ENCODE results near the gene SLC39A6. TPM values are rescaled to one million over a fixed set of nuclear protein-coding genes. Genes with fewer than 3 reads are reported as not detected.

The SLC39A6 gene
- total and polyA plus RNA-seq, 2 of the 13 experiments (the other 11 are each of a cell fraction or from before 2014, with no cell fraction given) = 41.7 to 59.2 TPM

GRCh38 chr18:36129300-36130038, at the start of gene SLC39A6, which contains the start of gene ELP2 (continued):
- peak; percentile 47 for TF ChIP-seq E2F1 (CRISPR knock-in tag; IDR thresholded peaks at IDR 0.05)
- TF ChIP-seq TCF7L2 (IDR thresholded peaks at IDR 0.05; ENCODE audit: low read depth, low read length) = no peak
- TF ChIP-seq PITX1 (CRISPR knock-in tag; IDR thresholded peaks at IDR 0.05) = no peak; the same call in 1 of the 2 replicates
- no peak; the same call in 1 of the 2 replicates for TF ChIP-seq E2F5 (CRISPR knock-in tag; conservative IDR thresholded peaks at IDR 0.05)
- no peak for TF ChIP-seq ZNF326 (CRISPR knock-in tag; IDR thresholded peaks at IDR 0.05; ENCODE audit: borderline replicate concordance)
- peak; percentile 72 for TF ChIP-seq SMYD3 (CRISPR knock-in tag; IDR thresholded peaks at IDR 0.05)
- 0 out of 2 replicates have a peak, but pooled peaks have one; percentile 44 for TF ChIP-seq ZNF75D (CRISPR knock-in tag; IDR thresholded peaks at IDR 0.05; ENCODE audit: borderline replicate concordance)
- peak; percentile 81; the same call in 1 of the 2 replicates for TF ChIP-seq DZIP1 (CRISPR knock-in tag; IDR thresholded peaks at IDR 0.05)
- peak; percentile 23; the same call in 1 of the 2 replicates for TF ChIP-seq XBP1 (CRISPR knock-in tag; IDR thresholded peaks at IDR 0.05)
- no peak for TF ChIP-seq ZNF317 (CRISPR knock-in tag; IDR thresholded peaks at IDR 0.05)
- TF ChIP-seq ATAD3A (CRISPR knock-in tag; IDR thresholded peaks at IDR 0.05) = no peak
- TF ChIP-seq ZNF274 (CRISPR knock-in tag; IDR thresholded peaks at IDR 0.05) = peak; percentile 70; the same call in 1 of the 2 replicates
- 0 out of 2 replicates have a peak, but pooled peaks have one; percentile 13 for TF ChIP-seq AHDC1 (CRISPR knock-in tag; IDR thresholded peaks at IDR 0.05; ENCODE audit: borderline replicate concordance)
- no peak for TF ChIP-seq ETS1 (CRISPR knock-in tag; IDR thresholded peaks at IDR 0.05)
- TF ChIP-seq ELF1 (CRISPR knock-in tag; IDR thresholded peaks at IDR 0.05) = peak; percentile 85
